ENCODE results near the gene NEDD4L. TPM values are rescaled to one million over a fixed set of nuclear protein-coding genes. Genes with fewer than 3 reads are reported as not detected.

NEDD4L gene
- total and polyA plus RNA-seq, 5 donors from 2014 or later, result 4.4 to 19.6 (median 7.8) TPM

GRCh38 chr18:58241026-58241679 lies 197.1 kb downstream of the NEDD4L start:
- Mint-ChIP-seq H3K4me1 (no peaks in the 10 kb centered on the region), H3K36me3 (no peaks in the 10 kb centered on the region), H3K27ac (no peak overlapping the region), H3K9me3 (no peaks in the 10 kb centered on the region), H3K4me3 (peak overlapping the region in 1 of 4 donors; percentile 28), H3K27me3 (no peaks in the 10 kb centered on the region)
- no peak for ATAC-seq (ENCODE audit: low read depth in 2 of 2)
- no peak overlapping the region for H3K4me3 ChIP-seq (ENCODE audit: low read depth, low read length)
- no peaks in the 10 kb centered on the region for H3K27me3 ChIP-seq (ENCODE audit: control insufficient read depth, insufficient read depth, low read length)
- DNase-seq, result no peak
- H3K4me1 ChIP-seq (ENCODE audit: control insufficient read depth, insufficient read depth, low read length, poor library complexity, severe bottlenecking), result no peaks in the 10 kb centered on the region
- H3K36me3 ChIP-seq (ENCODE audit: control insufficient read depth, insufficient read depth, low read length), result no peaks in the 10 kb centered on the region
- H3K27ac ChIP-seq (ENCODE audit: insufficient read depth, low read length, poor library complexity, severe bottlenecking), result no peak overlapping the region
- H3K9me3 ChIP-seq (ENCODE audit: control insufficient read depth in 2 of 2, low read length in 2 of 2), result no peaks in the 10 kb centered on the region

- Histone ChIP-seq H3K4me1 (ENCODE audit: control insufficient read depth, insufficient read depth, low read length, poor library complexity, severe bottlenecking) (no peaks in the 10 kb centered on the region), H3K4me3 (ENCODE audit: low read depth, low read length) (no peak overlapping the region), H3K27me3 (ENCODE audit: control insufficient read depth, insufficient read depth, low read length) (no peaks in the 10 kb centered on the region), H3K27ac (ENCODE audit: insufficient read depth, low read length, poor library complexity, severe bottlenecking) (no peak overlapping the region), H3K36me3 (ENCODE audit: control insufficient read depth, insufficient read depth, low read length) (no peaks in the 10 kb centered on the region), H3K9me3 (ENCODE audit: control insufficient read depth in 2 of 2, low read length in 2 of 2) (no peaks in the 10 kb centered on the region)
- ATAC-seq (ENCODE audit: low read depth in 2 of 2) (no peak), DNase-seq (no peak)
- no peaks in the 10 kb centered on the region for H3K9me3 Mint-ChIP-seq
- no peaks in the 10 kb centered on the region for H3K27me3 Mint-ChIP-seq
- H3K36me3 Mint-ChIP-seq, result no peaks in the 10 kb centered on the region
- H3K4me3 Mint-ChIP-seq, result no peak overlapping the region
- H3K4me1 Mint-ChIP-seq, result no peaks in the 10 kb centered on the region
- H3K27ac Mint-ChIP-seq, result peak overlapping the region in 1 of 3 donors; percentile 51
These were observed 197.9 kb downstream of the NEDD4L start for GRCh38 chr18:58241877-58242276.

DNA sequence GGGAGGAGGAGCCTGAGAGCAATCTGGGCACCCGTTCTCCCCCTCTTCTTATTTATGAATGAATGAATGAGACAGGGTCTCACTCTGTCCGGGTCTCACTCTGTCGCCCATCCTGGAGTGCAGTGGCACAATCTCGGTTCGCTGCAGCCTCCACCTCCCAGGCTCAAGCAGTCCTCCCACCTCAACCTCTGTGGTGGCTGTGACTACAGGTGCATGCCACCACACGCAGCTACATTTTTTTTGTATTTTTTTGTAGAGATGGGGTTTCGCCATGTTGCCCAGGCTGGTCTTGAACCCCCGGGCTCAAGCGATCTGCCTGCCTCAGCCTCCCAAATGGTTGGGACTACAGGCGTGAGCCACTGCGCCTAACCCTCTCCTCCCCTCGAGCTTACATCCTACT lies 198.4 kb downstream of the NEDD4L start:
- no peak for DNase-seq
- no peak for ATAC-seq (ENCODE audit: low read depth in 2 of 2)
- no peaks in the 10 kb centered on the region for H3K4me1 ChIP-seq (ENCODE audit: control insufficient read depth, insufficient read depth, low read length, poor library complexity, severe bottlenecking)
- no peak overlapping the region for H3K4me3 ChIP-seq (ENCODE audit: low read depth, low read length)
- no peaks in the 10 kb centered on the region for H3K9me3 ChIP-seq (ENCODE audit: control insufficient read depth in 2 of 2, low read length in 2 of 2)
- Mint-ChIP-seq H3K27ac (no peak overlapping the region), H3K27me3 (no peaks in the 10 kb centered on the region), H3K4me1 (no peaks in the 10 kb centered on the region), H3K4me3 (peak overlapping the region in 1 of 4 donors; percentile 14), H3K36me3 (no peaks in the 10 kb centered on the region), H3K9me3 (no peaks in the 10 kb centered on the region)
- no peak overlapping the region for H3K27ac ChIP-seq (ENCODE audit: insufficient read depth, low read length, poor library complexity, severe bottlenecking)
- H3K27me3 ChIP-seq (ENCODE audit: control insufficient read depth, insufficient read depth, low read length), result no peaks in the 10 kb centered on the region
- no peaks in the 10 kb centered on the region for H3K36me3 ChIP-seq (ENCODE audit: control insufficient read depth, insufficient read depth, low read length)

- Histone ChIP-seq H3K4me1 (ENCODE audit: control insufficient read depth, insufficient read depth, low read length, poor library complexity, severe bottlenecking) (no peaks in the 10 kb centered on the region), H3K36me3 (ENCODE audit: control insufficient read depth, insufficient read depth, low read length) (no peaks in the 10 kb centered on the region), H3K27ac (ENCODE audit: insufficient read depth, low read length, poor library complexity, severe bottlenecking) (no peak overlapping the region), H3K9me3 (ENCODE audit: control insufficient read depth in 2 of 2, low read length in 2 of 2) (no peaks in the 10 kb centered on the region), H3K4me3 (ENCODE audit: low read depth, low read length) (no peak overlapping the region), H3K27me3 (ENCODE audit: control insufficient read depth, insufficient read depth, low read length) (no peaks in the 10 kb centered on the region)
- ATAC-seq (ENCODE audit: low read depth in 2 of 2) (no peak), DNase-seq (no peak)
- Mint-ChIP-seq H3K27me3 (peaks cover 4% of the 10 kb centered on the region), H3K36me3 (no peaks in the 10 kb centered on the region), H3K4me3 (no peak overlapping the region), H3K27ac (no peak overlapping the region), H3K9me3 (no peaks in the 10 kb centered on the region), H3K4me1 (no peaks in the 10 kb centered on the region)
These were observed 198.9 kb downstream of the NEDD4L start for GRCh38 chr18:58242968-58243367.

DNA sequence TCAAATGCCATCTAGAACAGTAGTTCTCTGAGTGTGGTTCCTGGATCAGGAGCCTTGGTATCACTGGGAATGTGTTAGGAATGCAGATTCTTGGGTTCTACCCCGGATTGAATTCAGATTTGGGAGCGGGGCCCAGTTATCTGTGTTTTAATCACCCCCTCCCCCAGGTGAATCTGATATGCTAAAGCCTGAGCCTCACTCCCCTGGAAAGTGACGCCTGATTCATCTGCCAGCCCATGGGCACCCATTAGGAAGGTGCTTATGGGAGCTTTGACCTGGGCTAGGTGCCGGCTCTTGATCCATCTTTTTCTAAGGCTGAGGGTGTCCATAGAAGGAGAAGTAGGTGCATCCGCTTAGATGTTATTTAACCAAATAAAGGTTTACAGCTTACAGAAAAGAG lies 199.4 kb downstream of the NEDD4L start:
- Histone ChIP-seq H3K27ac (ENCODE audit: insufficient read depth, low read length, poor library complexity, severe bottlenecking) (no peak overlapping the region), H3K9me3 (ENCODE audit: control insufficient read depth in 2 of 2, low read length in 2 of 2) (no peaks in the 10 kb centered on the region), H3K4me3 (ENCODE audit: low read depth, low read length) (no peak overlapping the region), H3K27me3 (ENCODE audit: control insufficient read depth, insufficient read depth, low read length) (no peaks in the 10 kb centered on the region), H3K36me3 (ENCODE audit: control insufficient read depth, insufficient read depth, low read length) (no peaks in the 10 kb centered on the region), H3K4me1 (ENCODE audit: control insufficient read depth, insufficient read depth, low read length, poor library complexity, severe bottlenecking) (no peaks in the 10 kb centered on the region)
- Mint-ChIP-seq H3K4me1 (no peaks in the 10 kb centered on the region), H3K27ac (no peak overlapping the region), H3K36me3 (no peaks in the 10 kb centered on the region), H3K27me3 (peaks cover 4% of the 10 kb centered on the region), H3K9me3 (no peaks in the 10 kb centered on the region), H3K4me3 (no peak overlapping the region)
- DNase-seq, result no peak
- ATAC-seq (ENCODE audit: low read depth in 2 of 2), result no peak

DNA sequence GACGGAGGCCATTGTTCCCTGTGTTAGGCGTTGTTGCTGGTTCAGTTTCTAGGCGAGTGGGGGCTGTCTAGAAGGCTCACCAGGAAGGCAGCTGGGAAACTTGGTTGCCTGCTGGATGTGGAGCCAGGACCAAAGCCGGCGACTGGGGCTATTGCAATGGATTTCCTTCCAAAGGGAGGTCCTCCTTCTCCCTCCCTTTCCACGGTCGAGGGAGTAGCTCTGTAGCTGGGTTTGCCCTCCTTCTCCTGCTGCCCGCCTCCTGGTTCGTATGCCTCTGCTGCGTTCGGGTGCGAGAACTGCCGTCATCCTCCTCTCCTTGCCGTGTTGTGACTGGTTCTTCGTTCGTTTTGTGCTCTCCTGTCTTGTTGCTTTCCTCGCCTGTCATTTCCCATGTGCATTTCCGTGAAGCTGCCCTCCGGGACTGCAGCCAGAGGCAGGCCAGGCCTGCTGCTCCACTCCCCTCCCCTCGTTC lies 203.4 kb downstream of the NEDD4L start:
- no peak for ATAC-seq (ENCODE audit: low read depth in 2 of 2)
- Histone ChIP-seq H3K27me3 (ENCODE audit: control insufficient read depth, insufficient read depth, low read length) (no peaks in the 10 kb centered on the region), H3K9me3 (ENCODE audit: control insufficient read depth in 2 of 2, low read length in 2 of 2) (no peaks in the 10 kb centered on the region), H3K36me3 (ENCODE audit: control insufficient read depth, insufficient read depth, low read length) (no peaks in the 10 kb centered on the region), H3K27ac (ENCODE audit: insufficient read depth, low read length, poor library complexity, severe bottlenecking) (no peak overlapping the region), H3K4me3 (ENCODE audit: low read depth, low read length) (no peak overlapping the region), H3K4me1 (ENCODE audit: control insufficient read depth, insufficient read depth, low read length, poor library complexity, severe bottlenecking) (no peaks in the 10 kb centered on the region)
- Mint-ChIP-seq H3K9me3 (no peaks in the 10 kb centered on the region), H3K27me3 (peaks cover 4% of the 10 kb centered on the region), H3K36me3 (no peaks in the 10 kb centered on the region), H3K4me1 (no peaks in the 10 kb centered on the region), H3K27ac (no peak overlapping the region), H3K4me3 (no peak overlapping the region)
- DNase-seq, result no peak

DNA sequence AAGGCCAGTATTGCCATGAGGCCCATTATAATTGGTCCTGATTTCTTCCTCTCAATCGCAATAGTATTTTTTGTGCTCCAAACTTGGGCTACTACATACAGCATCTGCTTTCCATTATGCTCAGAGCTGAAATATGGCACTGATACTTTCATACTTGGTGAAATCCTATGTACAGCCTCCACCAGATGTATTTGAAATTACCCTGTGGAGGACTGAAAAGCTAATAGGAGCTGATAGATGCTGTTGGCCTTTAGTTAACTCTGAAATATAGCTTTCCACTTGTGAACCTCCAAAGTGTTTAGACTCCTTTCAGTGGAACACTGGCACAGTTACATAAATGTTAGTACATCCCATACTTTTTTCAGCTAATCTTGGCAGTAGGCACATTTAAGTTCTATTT lies 205.7 kb downstream of the NEDD4L start:
- no peaks in the 10 kb centered on the region for H3K4me1 ChIP-seq (ENCODE audit: control insufficient read depth, insufficient read depth, low read length, poor library complexity, severe bottlenecking)
- no peak overlapping the region for H3K27ac Mint-ChIP-seq
- H3K4me1 Mint-ChIP-seq, result no peaks in the 10 kb centered on the region
- DNase-seq (no peak), ATAC-seq (ENCODE audit: low read depth in 2 of 2) (no peak)
- H3K36me3 Mint-ChIP-seq, result no peaks in the 10 kb centered on the region
- H3K4me3 ChIP-seq (ENCODE audit: low read depth, low read length), result no peak overlapping the region
- no peak overlapping the region for H3K27ac ChIP-seq (ENCODE audit: insufficient read depth, low read length, poor library complexity, severe bottlenecking)
- H3K27me3 ChIP-seq (ENCODE audit: control insufficient read depth, insufficient read depth, low read length), result no peaks in the 10 kb centered on the region
- H3K9me3 ChIP-seq (ENCODE audit: control insufficient read depth in 2 of 2, low read length in 2 of 2), result no peaks in the 10 kb centered on the region
- H3K9me3 Mint-ChIP-seq, result no peaks in the 10 kb centered on the region
- no peak overlapping the region for H3K4me3 Mint-ChIP-seq
- peaks cover 4% of the 10 kb centered on the region for H3K27me3 Mint-ChIP-seq
- no peaks in the 10 kb centered on the region for H3K36me3 ChIP-seq (ENCODE audit: control insufficient read depth, insufficient read depth, low read length)

DNA sequence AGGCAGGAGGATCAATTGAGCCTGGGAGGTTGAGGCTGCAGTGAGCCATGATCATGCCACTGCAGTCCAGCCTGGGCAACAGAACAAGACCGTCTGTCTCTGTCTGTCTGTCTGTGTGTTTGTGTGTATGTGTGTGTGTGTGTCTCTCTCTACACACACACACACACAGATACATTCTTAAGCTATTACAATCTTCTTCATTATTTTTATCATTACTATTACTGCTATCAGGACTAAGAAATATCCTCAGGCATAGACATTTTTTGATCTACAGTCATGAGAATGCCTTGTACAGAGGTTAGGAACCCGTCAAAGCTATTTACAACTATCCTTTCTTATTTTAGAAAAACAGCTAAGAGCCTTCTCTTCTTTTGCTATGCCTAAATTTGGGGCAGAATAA lies 207.4 kb downstream of the NEDD4L start:
- DNase-seq (no peak), ATAC-seq (ENCODE audit: low read depth in 2 of 2) (no peak)
- Histone ChIP-seq H3K9me3 (ENCODE audit: control insufficient read depth in 2 of 2, low read length in 2 of 2) (no peaks in the 10 kb centered on the region), H3K27me3 (ENCODE audit: control insufficient read depth, insufficient read depth, low read length) (no peaks in the 10 kb centered on the region), H3K4me3 (ENCODE audit: low read depth, low read length) (no peak overlapping the region), H3K27ac (ENCODE audit: insufficient read depth, low read length, poor library complexity, severe bottlenecking) (no peak overlapping the region), H3K4me1 (ENCODE audit: control insufficient read depth, insufficient read depth, low read length, poor library complexity, severe bottlenecking) (no peaks in the 10 kb centered on the region), H3K36me3 (ENCODE audit: control insufficient read depth, insufficient read depth, low read length) (no peaks in the 10 kb centered on the region)
- no peak overlapping the region for H3K4me3 Mint-ChIP-seq
- H3K36me3 Mint-ChIP-seq, result no peaks in the 10 kb centered on the region
- peaks cover 4% of the 10 kb centered on the region for H3K27me3 Mint-ChIP-seq
- H3K4me1 Mint-ChIP-seq, result no peaks in the 10 kb centered on the region
- no peak overlapping the region for H3K27ac Mint-ChIP-seq
- H3K9me3 Mint-ChIP-seq, result no peaks in the 10 kb centered on the region

All from CD4-positive, CD25-positive, alpha-beta regulatory T cell (primary cell).